IMR-90 (cell line): ENCODE measurements around the gene RPL4. TPM values are rescaled to one million over a fixed set of nuclear protein-coding genes. Genes with fewer than 3 reads are reported as not detected.
A peak's percentile ranks its signal among the peaks of the same experiment; 100 is the strongest.

Experiments
- ATAC-seq: fragments of 200-7000 bp; cut with Tn5 transposase; 2 replicates; pipeline ENCODE4 v1.9.1; 2020; ENCODE audit warnings: low read depth, mild to moderate bottlenecking, moderate library complexity
- BruUV-seq: library from RNA; stranded (reverse); fragments of 400-500 nt; replicated peaks from 2 replicates; lab custom pipeline; 2021; lab: Mats Ljungman, UMichigan
- CTCF ChIA-PET: fragments of 300-600 bp; formaldehyde crosslinking; extraction: SDS; loops from one replicate; lab custom pipeline; 2021; ENCODE audit warnings: antibody characterized with exemption; lab: Yijun Ruan, JAX
- POLR2A ChIA-PET: fragments of 300-600 bp; sonication (Branson Sonifier 250); formaldehyde crosslinking; loops from one replicate; lab custom pipeline; 2022; ENCODE audit warnings: antibody characterized with exemption; ENCODE audit not compliant: unreplicated experiment; lab: Charles Lee
- DNase-seq: peaks from one replicate; pipeline ENCODE4 v3.0.0; 2013
- H2AFZ ChIP-seq: replicated peaks from 2 replicates; pipeline ENCODE3; 2013; ENCODE audit warnings: low read length, mild to moderate bottlenecking; ENCODE audit not compliant: poor library complexity
- H2AK5ac ChIP-seq: 2 replicates; pipeline ENCODE4 v1.6.1; 2013; ENCODE audit warnings: low read depth, low read length, inconsistent platforms
- H2AK9ac ChIP-seq: replicated peaks from 2 replicates; pipeline ENCODE3; 2013; ENCODE audit warnings: mild to moderate bottlenecking, low read depth, low read length, moderate library complexity; ENCODE audit not compliant: poor library complexity
- H2BK120ac ChIP-seq: 2 replicates; pipeline ENCODE4 v1.6.1; 2013; ENCODE audit warnings: low read depth, low read length, inconsistent platforms
- H2BK15ac ChIP-seq: 3 replicates; pipeline ENCODE4 v1.6.1; 2013; ENCODE audit warnings: low read depth, low read length, inconsistent platforms
- H2BK20ac ChIP-seq: 2 replicates; pipeline ENCODE4 v1.6.1; 2013; ENCODE audit warnings: low read depth, mild to moderate bottlenecking, inconsistent platforms, low read length, moderate library complexity
- H2BK5ac ChIP-seq: 2 replicates; pipeline ENCODE4 v1.6.1; 2013; ENCODE audit warnings: mild to moderate bottlenecking, low read depth, low read length, inconsistent platforms; ENCODE audit not compliant: poor library complexity, severe bottlenecking
- H3K14ac ChIP-seq: replicated peaks from 2 replicates; pipeline ENCODE4 v1.6.1; 2013; ENCODE audit warnings: low read depth, low read length, inconsistent platforms
- H3K18ac ChIP-seq: 2 replicates; pipeline ENCODE4 v1.6.1; 2013; ENCODE audit warnings: low read depth, low read length, control low read depth
- H3K23ac ChIP-seq: 2 replicates; pipeline ENCODE4 v1.6.1; 2013; ENCODE audit warnings: low read depth, low read length, inconsistent platforms
- H3K27ac ChIP-seq: 2 replicates; pipeline ENCODE4 v1.5.1; 2013; ENCODE audit warnings: mild to moderate bottlenecking, control low read depth, low read length; ENCODE audit not compliant: insufficient read depth
- H3K27me3 ChIP-seq: 2 replicates; pipeline ENCODE4 v1.6.1; 2013; ENCODE audit warnings: low read length; ENCODE audit not compliant: control insufficient read depth, insufficient read depth
- H3K36me3 ChIP-seq: 2 replicates; pipeline ENCODE4 v1.6.1; 2013; ENCODE audit warnings: low read length, mixed read lengths; ENCODE audit not compliant: control insufficient read depth, insufficient read depth
- H3K4ac ChIP-seq: 2 replicates; pipeline ENCODE4 v1.6.1; 2013; ENCODE audit warnings: low read depth, low read length, inconsistent platforms
- H3K4me1 ChIP-seq: 2 replicates; pipeline ENCODE4 v1.6.1; 2013; ENCODE audit warnings: low read length, mixed read lengths; ENCODE audit not compliant: control insufficient read depth, insufficient read depth
- H3K4me2 ChIP-seq: 2 replicates; pipeline ENCODE4 v1.6.1; 2013; ENCODE audit warnings: low read depth, mild to moderate bottlenecking, control low read depth, low read length, moderate library complexity
- H3K4me3 ChIP-seq: 2 replicates; pipeline ENCODE4 v1.5.1; 2013; ENCODE audit warnings: low read depth, mild to moderate bottlenecking, control low read depth, low read length, moderate library complexity; ENCODE audit not compliant: insufficient read depth
- H3K56ac ChIP-seq: 2 replicates; pipeline ENCODE4 v1.6.1; 2013; ENCODE audit warnings: low read length, inconsistent platforms; ENCODE audit not compliant: insufficient read depth; ENCODE audit errors: extremely low read depth
- H3K79me1 ChIP-seq, 2 experiments: 2 replicates each; pipeline ENCODE4 v1.6.1; 2013; ENCODE audit warnings: low read length in 2 of 2, inconsistent platforms in 1 of 2, low read depth in 1 of 2
- H3K9ac ChIP-seq: 2 replicates; pipeline ENCODE4 v1.6.1; 2013; ENCODE audit warnings: low read depth, low read length, control low read depth
- H3K9me1 ChIP-seq: 2 replicates; pipeline ENCODE4 v1.6.1; 2013; ENCODE audit warnings: low read length, inconsistent platforms; ENCODE audit not compliant: insufficient read depth
- H3K9me3 ChIP-seq: 2 replicates; pipeline ENCODE4 v1.6.1; 2013; ENCODE audit warnings: low read length; ENCODE audit not compliant: control insufficient read depth, insufficient read depth
- H4K20me1 ChIP-seq: 2 replicates; pipeline ENCODE4 v1.6.1; 2013; ENCODE audit warnings: low read length, inconsistent platforms; ENCODE audit not compliant: insufficient read depth
- H4K5ac ChIP-seq: 2 replicates; pipeline ENCODE4 v1.6.1; 2013; ENCODE audit warnings: mild to moderate bottlenecking, low read depth, low read length, control low read depth
- H4K8ac ChIP-seq, 2 experiments: 2 replicates each; pipeline ENCODE4 v1.6.1; 2013; ENCODE audit warnings: low read depth in 2 of 2, low read length in 2 of 2, control low read depth in 1 of 2, inconsistent platforms in 1 of 2
- H4K91ac ChIP-seq: 2 replicates; pipeline ENCODE4 v1.6.1; 2013; ENCODE audit warnings: low read depth, low read length, inconsistent platforms; ENCODE audit not compliant: insufficient read depth
- BHLHE40 ChIP-seq: fragments of 150-350 bp; IDR thresholded peaks from 2 replicates; pipeline ENCODE4 v1.6.1; 2016; ENCODE audit warnings: mild to moderate bottlenecking, low read depth, low read length
- CHD1 ChIP-seq: IDR thresholded peaks from 2 replicates; pipeline ENCODE4 v1.6.1; 2012; ENCODE audit warnings: low read depth, low read length, improper control_type of control experiment
- FOS ChIP-seq: fragments of 150-350 bp; IDR thresholded peaks from 2 replicates; pipeline ENCODE4 v1.6.1; 2016; ENCODE audit warnings: low read depth, low read length
- MAFK ChIP-seq: IDR thresholded peaks from 2 replicates; pipeline ENCODE4 v1.6.1; 2012; ENCODE audit warnings: low read depth, low read length, improper control_type of control experiment
- MXI1 ChIP-seq: IDR thresholded peaks from 2 replicates; pipeline ENCODE4 v1.6.1; 2012; ENCODE audit warnings: low read depth, mild to moderate bottlenecking, low read length, moderate library complexity, borderline replicate concordance
- RCOR1 ChIP-seq: IDR thresholded peaks from 2 replicates; pipeline ENCODE4 v1.6.1; 2012; ENCODE audit warnings: mild to moderate bottlenecking, low read length, improper control_type of control experiment; ENCODE audit not compliant: insufficient replicate concordance
- RFX5 ChIP-seq: IDR thresholded peaks from 2 replicates; pipeline ENCODE4 v1.8.0; 2012; ENCODE audit warnings: low read depth, mild to moderate bottlenecking, low read length, moderate library complexity
- WGBS, 2 experiments: methylation state at CpG; one replicate each; pipeline versions ENCODE4 v1.1.5 to v1.1.7; 2013; ENCODE audit warnings: missing lambda C conversion rate in 2 of 2; ENCODE audit not compliant: insufficient read length in 1 of 2; ENCODE audit errors: extremely low coverage in 2 of 2; 5-methylcytosine and 5-hydroxymethylcytosine counted together
- dilution Hi-C: fragments of 300-500 bp; cut with HindIII; formaldehyde crosslinking; loops from one replicate; pipeline ENCODE4 v1.14.3; 2018; ENCODE audit warnings: low sequenced_read_pairs; ENCODE audit not compliant: unreplicated experiment
- in situ Hi-C: fragments of 300-500 bp; cut with MboI; formaldehyde crosslinking; loops from 3 replicates; pipeline ENCODE4 v1.14.3; 2019; ENCODE audit warnings: low sequenced_read_pairs, inconsistent platforms, mixed read lengths
- intact Hi-C: fragments of 100-400 bp; cut with micrococcal nuclease; formaldehyde crosslinking; loops from 2 replicates; pipeline ENCODE4 v1.10.0; 2022
- polyA plus RNA-seq, 3 experiments: library from polyadenylated mRNA; depleted of rRNA; stranded (reverse); fragments of >200 nt; gene quantifications; 2 replicates each; pipeline ENCODE4 v1.2.3, GENCODE V29; 2012; ENCODE audit warnings: low replicate concordance in 1 of 3
- total RNA-seq: library from RNA; depleted of rRNA; stranded (reverse); fragments of >200 nt; gene quantifications from 2 replicates; pipeline ENCODE4 v1.2.3, GENCODE V29; 2012
- TF ChIP-seq, protein P1 (sequence below): fragments of 150-350 bp; IDR thresholded peaks from 2 replicates; pipeline ENCODE4 v1.6.1; 2017; ENCODE audit warnings: mild to moderate bottlenecking, antibody characterized with exemption, low read length, low read depth

The RPL4 gene
- total and polyA plus RNA-seq, 2 of the 4 experiments (the other 2 are of a cell fraction), result 4,083 to 13,244 TPM

DNA sequence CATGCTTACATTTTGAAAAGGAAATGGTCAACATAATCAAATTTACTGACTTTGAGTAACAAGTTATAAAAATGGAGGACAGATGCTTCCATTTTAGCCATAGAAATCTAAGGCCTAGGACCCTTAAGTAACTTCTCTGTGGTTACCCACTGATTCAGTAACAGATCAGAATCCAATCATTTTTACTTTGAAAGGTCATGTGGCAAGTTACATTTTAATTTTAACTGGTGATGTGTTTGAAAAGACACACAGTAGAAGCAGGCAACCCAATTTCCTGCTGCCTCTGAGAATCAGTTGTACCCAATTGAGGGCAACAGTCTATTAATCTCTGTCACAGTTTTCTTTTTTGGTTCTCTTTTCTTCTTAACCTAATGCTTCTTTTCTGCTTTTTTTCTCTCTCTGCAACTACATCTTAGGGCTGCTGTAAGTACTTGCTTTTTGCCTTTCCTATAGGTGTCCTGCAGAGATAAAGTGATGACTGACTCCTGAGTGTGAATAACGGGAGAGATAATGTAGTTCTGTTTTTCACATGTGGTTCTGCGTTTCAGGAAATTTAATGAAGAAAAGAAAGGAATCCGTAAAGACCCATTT, 3.7 kb upstream of the RPL4 start:
- no peak overlapping the region for H2AFZ ChIP-seq
- no peak for ATAC-seq
- no peak overlapping the region for H3K9ac ChIP-seq
- ChIA-PET CTCF (no interaction called here), POLR2A (no interaction called here)
- H4K8ac ChIP-seq, result no peak overlapping the region
- no peak overlapping the region for H3K56ac ChIP-seq
- no peak for DNase-seq
- no peak overlapping the region for H3K4me2 ChIP-seq
- no peak overlapping the region for H4K91ac ChIP-seq
- no peak overlapping the region for H3K4ac ChIP-seq
- TF ChIP-seq CHD1 (no peak), FOS (no peak), RCOR1 (no peak), BHLHE40 (no peak), MAFK (no peak), RFX5 (no peak), MXI1 (no peak)
- TF ChIP-seq, protein P1, sequence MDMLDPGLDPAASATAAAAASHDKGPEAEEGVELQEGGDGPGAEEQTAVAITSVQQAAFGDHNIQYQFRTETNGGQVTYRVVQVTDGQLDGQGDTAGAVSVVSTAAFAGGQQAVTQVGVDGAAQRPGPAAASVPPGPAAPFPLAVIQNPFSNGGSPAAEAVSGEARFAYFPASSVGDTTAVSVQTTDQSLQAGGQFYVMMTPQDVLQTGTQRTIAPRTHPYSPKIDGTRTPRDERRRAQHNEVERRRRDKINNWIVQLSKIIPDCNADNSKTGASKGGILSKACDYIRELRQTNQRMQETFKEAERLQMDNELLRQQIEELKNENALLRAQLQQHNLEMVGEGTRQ, result no peak
- BruUV-seq, result no TSS peak
- 0 out of 2 replicates have a peak, but pooled peaks cover 1% of the 10 kb centered on the region for H3K4me1 ChIP-seq
- no peak overlapping the region for H2BK20ac ChIP-seq
- no peak overlapping the region for H2AK9ac ChIP-seq
- H4K20me1 ChIP-seq, result peaks cover 13% of the 10 kb centered on the region; the same call in 1 of the 2 replicates
- peak overlapping the region; percentile 46; the same call in 1 of the 2 replicates for H3K23ac ChIP-seq
- no peak overlapping the region for H3K4me3 ChIP-seq
- no peak overlapping the region for H2BK5ac ChIP-seq
- H2BK15ac ChIP-seq, result no peak overlapping the region
- no peak overlapping the region for H3K14ac ChIP-seq
- H4K5ac ChIP-seq, result no peak overlapping the region
- no peaks in the 10 kb centered on the region for H3K9me3 ChIP-seq
- intact Hi-C loops, result loop anchor here (10.0 kb wide), 1 partner anchor 196 kb away; the partner anchor contains the start of gene SMAD6
- no peaks in the 10 kb centered on the region for H3K27me3 ChIP-seq
- H2BK120ac ChIP-seq, result no peak overlapping the region
- no CpG with 5 or more reads among the region's 3 CpGs for WGBS, 2 experiments
- in situ Hi-C loops, result no loop called here
- dilution Hi-C loops, result no loop called here
- H2AK5ac ChIP-seq, result no peak overlapping the region
- H3K9me1 ChIP-seq, result no peaks in the 10 kb centered on the region
- no peaks in the 10 kb centered on the region; the same call in 1 of the 2 replicates for H3K36me3 ChIP-seq
- no peak overlapping the region for H3K18ac ChIP-seq
- H3K27ac ChIP-seq, result no peak overlapping the region
- peaks cover 15 to 43% of the 10 kb centered on the region in 2 experiments for H3K79me1 ChIP-seq
